Left lung (tissue), 10 donors: ENCODE measurements around the gene BANP. TPM values are rescaled to one million over a fixed set of nuclear protein-coding genes. Genes with fewer than 3 reads are reported as not detected.
"Not testable (repeated sequence)": the region's sequence is repeated elsewhere in the genome, so short reads cannot be mapped to it uniquely, and the experiment has no call there.

Experiments used
- ATAC-seq: fragments of 200-7000 bp; cut with Tn5 transposase; one replicate; pipeline ENCODE4 v1.9.1; 2020; ENCODE audit warnings: moderate library complexity
- DNase-seq, 4 donors: peaks; one replicate each; pipeline ENCODE4 v3.0.0-alpha.2; 2013 to 2020
- H3K27ac ChIP-seq, 2 donors: fragments of 200-600 bp; sonication (generic) in 1 of 2; one replicate each; pipeline versions ENCODE4 v1.5.0 to v1.8.0; 2020 to 2021
- H3K27me3 ChIP-seq, 2 donors: fragments of 200-600 bp; sonication (generic) in 1 of 2; one replicate each; pipeline versions ENCODE4 v1.5.0 to v1.8.0; 2020 to 2021
- H3K36me3 ChIP-seq, 2 donors: fragments of 200-600 bp; sonication (generic) in 1 of 2; one replicate each; pipeline versions ENCODE4 v1.5.0 to v1.8.0; 2020 to 2021
- H3K4me1 ChIP-seq, 2 donors: fragments of 200-600 bp; one replicate each; pipeline ENCODE4 v1.8.0; 2021
- H3K4me3 ChIP-seq, 2 donors: fragments of 200-600 bp; sonication (generic) in 1 of 2; one replicate each; pipeline versions ENCODE4 v1.5.0 to v1.8.0; 2020 to 2021; ENCODE audit warnings: mild to moderate bottlenecking in 1 of 2
- H3K9me3 ChIP-seq, 2 donors: fragments of 200-600 bp; sonication (generic) in 1 of 2; one replicate each; pipeline versions ENCODE4 v1.5.0 to v1.8.0; 2020 to 2021
- CTCF ChIP-seq, 2 donors: fragments of 200-600 bp; sonication (generic) in 1 of 2; IDR thresholded peaks; one replicate each; pipeline versions ENCODE4 v1.5.0 to v1.8.0; 2021; ENCODE audit warnings: antibody characterized with exemption in 2 of 2
- intact Hi-C, 2 donors: fragments of 100-400 bp; cut with DNase I; formaldehyde crosslinking; loops; one replicate each; pipeline versions ENCODE4 v1.11.2 to v1.14.2; 2022
- polyA plus RNA-seq, 6 donors: library from polyadenylated mRNA; unstranded; fragments of 120-200 nt; gene quantifications; one replicate each; pipeline ENCODE4 v1.2.1, GENCODE V29; 2013; ENCODE audit not compliant: insufficient read length in 6 of 6
- total RNA-seq, 2 donors: library from RNA; stranded (reverse); fragmentation: NEBNext Ultra II Directional; extraction: Animal tissue kit (Norgen Biotek cat#: 25700); gene quantifications; one replicate each; pipeline ENCODE4 v1.2.1, GENCODE V29; 2021
- donor health status: DM: no; HTN: yes; CAD: no.
- donor health status: DM: no; HTN: no; CAD: no.

BANP gene
- total and polyA plus RNA-seq, 8 donors = 19.3 to 35.9 (median 23.8) TPM

GRCh38 chr16:88103011-88103410 is 151.8 kb downstream of the BANP start:
- DNase-seq = peak in 1 of 4 donors; percentile 54
- intact Hi-C loops = no loop called here

GRCh38 chr16:88103581-88104188 is 152.5 kb downstream of the BANP start:
- Histone ChIP-seq H3K4me1 (no peaks in the 10 kb centered on the region), H3K4me3 (no peak overlapping the region), H3K9me3 (no peaks in the 10 kb centered on the region), H3K27ac (no peak overlapping the region), H3K36me3 (no peaks in the 10 kb centered on the region), H3K27me3 (peaks cover 11 to 48% of the 10 kb centered on the region in 2 donors)
- TF ChIP-seq CTCF (IDR thresholded peaks at IDR 0.05) = no peak
- DNase-seq (peak in 1 of 4 donors; percentile 41), ATAC-seq (no peak)
- intact Hi-C loops = no loop called here

More at GRCh38 chr16:88103011-88103410, 151.8 kb downstream of the BANP start:
- Histone ChIP-seq H3K4me3 (no peak overlapping the region), H3K27ac (no peak overlapping the region), H3K4me1 (no peaks in the 10 kb centered on the region), H3K9me3 (no peaks in the 10 kb centered on the region), H3K36me3 (no peaks in the 10 kb centered on the region), H3K27me3 (peaks cover 11 to 55% of the 10 kb centered on the region in 2 donors)
- TF ChIP-seq CTCF (IDR thresholded peaks at IDR 0.05) = no peak
- ATAC-seq = no peak

- intact Hi-C loops = not testable (repeated sequence)
Observed at GRCh38 chr16:88104363-88104762, 153.1 kb downstream of the BANP start.

GRCh38 chr16:88105574-88106140 is 154.4 kb downstream of the BANP start:
- H3K4me1 ChIP-seq, H3K9me3 ChIP-seq, H3K27ac ChIP-seq, H3K36me3 ChIP-seq, ATAC-seq, intact Hi-C loops, H3K4me3 ChIP-seq: not testable (repeated sequence)
- peaks cover 7 to 31% of the 10 kb centered on the region in 2 donors for H3K27me3 ChIP-seq
- DNase-seq = peak in 1 of 4 donors; percentile 20

More at GRCh38 chr16:88104363-88104762, 153.1 kb downstream of the BANP start:
- H3K4me3 ChIP-seq, H3K4me1 ChIP-seq, H3K27ac ChIP-seq, H3K36me3 ChIP-seq, H3K9me3 ChIP-seq, ATAC-seq: not testable (repeated sequence)
- H3K27me3 ChIP-seq = peaks cover 11 to 44% of the 10 kb centered on the region in 2 donors
- DNase-seq = peak in 1 of 4 donors; percentile 70

GRCh38 chr16:88106566-88106965 is 155.3 kb downstream of the BANP start:
- intact Hi-C loops, H3K4me3 ChIP-seq, H3K9me3 ChIP-seq, H3K27ac ChIP-seq, H3K36me3 ChIP-seq, H3K4me1 ChIP-seq, ATAC-seq: not testable (repeated sequence)
- DNase-seq = peak in 1 of 4 donors; percentile 53
- H3K27me3 ChIP-seq = peaks cover 0 to 31% of the 10 kb centered on the region in 2 donors

GRCh38 chr16:88108762-88109161 is 157.5 kb downstream of the BANP start:
- no peak for TF ChIP-seq CTCF (IDR thresholded peaks at IDR 0.05)
- intact Hi-C loops = no loop called here
- Histone ChIP-seq H3K36me3 (no peaks in the 10 kb centered on the region), H3K9me3 (no peaks in the 10 kb centered on the region), H3K4me3 (no peak overlapping the region), H3K27me3 (peaks cover 0 to 15% of the 10 kb centered on the region in 2 donors), H3K27ac (no peak overlapping the region), H3K4me1 (no peaks in the 10 kb centered on the region)
- ATAC-seq (no peak), DNase-seq (peak in 1 of 4 donors; percentile 54)

GRCh38 chr16:88109726-88110621 is 158.7 kb downstream of the BANP start:
- H3K27ac ChIP-seq, H3K9me3 ChIP-seq, H3K36me3 ChIP-seq, ATAC-seq, H3K4me1 ChIP-seq, H3K4me3 ChIP-seq, intact Hi-C loops: not testable (repeated sequence)
- H3K27me3 ChIP-seq = peaks cover 0 to 21% of the 10 kb centered on the region in 2 donors
- DNase-seq = peak in 1 of 4 donors; percentile 80

- H3K9me3 ChIP-seq, ATAC-seq, H3K4me3 ChIP-seq, H3K27ac ChIP-seq, H3K36me3 ChIP-seq, H3K4me1 ChIP-seq, intact Hi-C loops: not testable (repeated sequence)
- DNase-seq = peak in 1 of 4 donors; percentile 62
- H3K27me3 ChIP-seq = peaks cover 0 to 26% of the 10 kb centered on the region in 2 donors
Observed at GRCh38 chr16:88110875-88111494, 159.8 kb downstream of the BANP start.

GRCh38 chr16:88111976-88112375 is 160.7 kb downstream of the BANP start:
- peak in 1 of 4 donors; percentile 51 for DNase-seq
- H3K27me3 ChIP-seq = peaks cover 0 to 33% of the 10 kb centered on the region in 2 donors
- H3K4me3 ChIP-seq, intact Hi-C loops, H3K4me1 ChIP-seq, ATAC-seq, H3K9me3 ChIP-seq, H3K27ac ChIP-seq, H3K36me3 ChIP-seq: not testable (repeated sequence)
